Stromal cell of bone marrow (primary cell): ENCODE results near the gene TBX10.
"Not testable (repeated sequence)": the region's sequence is repeated elsewhere in the genome, so short reads cannot be mapped to it uniquely, and the experiment has no call there.

Experiments used
- DNase-seq: peaks from one replicate; pipeline ENCODE4 v3.0.0-alpha.2; 2012; ENCODE audit warnings: low read depth

Gene TBX10

DNA sequence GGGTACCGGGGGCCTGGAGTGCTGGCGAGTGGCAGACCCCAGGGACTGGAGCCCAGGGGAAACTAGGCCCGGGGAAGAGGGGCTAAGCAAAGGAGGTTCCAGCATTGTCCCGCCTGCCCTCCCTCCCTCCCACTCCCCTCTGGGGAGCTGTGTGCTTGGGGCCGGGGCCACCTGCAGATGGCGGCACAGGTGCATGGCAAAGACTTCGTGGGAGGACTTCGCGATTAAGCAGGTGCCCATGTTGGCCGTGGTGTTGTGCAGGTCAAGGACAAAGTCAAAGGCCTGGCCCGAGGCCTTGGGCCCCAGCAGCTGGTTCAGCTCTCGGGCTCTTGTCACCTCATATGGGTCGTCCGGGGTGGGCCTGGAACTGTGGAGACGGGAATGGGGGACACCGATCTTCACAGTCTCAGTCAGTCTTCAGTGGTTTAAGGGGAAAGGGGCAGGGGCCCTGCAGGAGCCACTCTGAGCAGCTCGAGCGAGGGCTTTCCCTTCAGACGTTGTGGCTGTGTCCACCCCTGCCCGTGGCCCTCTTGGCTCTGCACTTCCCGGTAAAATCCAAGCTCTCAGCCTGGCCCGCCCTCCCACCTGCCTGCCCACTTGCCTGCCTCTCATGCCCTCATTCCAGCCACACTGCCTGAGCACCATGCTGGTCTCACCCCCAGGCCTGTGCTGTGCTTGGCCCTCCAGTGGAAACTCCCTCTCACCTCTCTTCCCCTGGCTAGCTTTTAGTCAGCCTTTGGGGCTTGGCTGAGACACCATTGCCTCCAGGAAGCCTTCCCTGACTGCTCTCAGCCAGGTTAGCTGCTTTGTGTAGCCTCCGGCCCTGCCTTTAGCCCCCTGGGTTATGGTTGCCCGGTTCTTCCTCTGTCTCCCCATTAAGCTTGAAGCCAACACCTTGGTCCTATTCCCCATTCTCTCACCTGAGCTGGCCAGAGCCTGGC is 6.2 kb upstream of the TBX10 start:
- no peak for DNase-seq

DNA sequence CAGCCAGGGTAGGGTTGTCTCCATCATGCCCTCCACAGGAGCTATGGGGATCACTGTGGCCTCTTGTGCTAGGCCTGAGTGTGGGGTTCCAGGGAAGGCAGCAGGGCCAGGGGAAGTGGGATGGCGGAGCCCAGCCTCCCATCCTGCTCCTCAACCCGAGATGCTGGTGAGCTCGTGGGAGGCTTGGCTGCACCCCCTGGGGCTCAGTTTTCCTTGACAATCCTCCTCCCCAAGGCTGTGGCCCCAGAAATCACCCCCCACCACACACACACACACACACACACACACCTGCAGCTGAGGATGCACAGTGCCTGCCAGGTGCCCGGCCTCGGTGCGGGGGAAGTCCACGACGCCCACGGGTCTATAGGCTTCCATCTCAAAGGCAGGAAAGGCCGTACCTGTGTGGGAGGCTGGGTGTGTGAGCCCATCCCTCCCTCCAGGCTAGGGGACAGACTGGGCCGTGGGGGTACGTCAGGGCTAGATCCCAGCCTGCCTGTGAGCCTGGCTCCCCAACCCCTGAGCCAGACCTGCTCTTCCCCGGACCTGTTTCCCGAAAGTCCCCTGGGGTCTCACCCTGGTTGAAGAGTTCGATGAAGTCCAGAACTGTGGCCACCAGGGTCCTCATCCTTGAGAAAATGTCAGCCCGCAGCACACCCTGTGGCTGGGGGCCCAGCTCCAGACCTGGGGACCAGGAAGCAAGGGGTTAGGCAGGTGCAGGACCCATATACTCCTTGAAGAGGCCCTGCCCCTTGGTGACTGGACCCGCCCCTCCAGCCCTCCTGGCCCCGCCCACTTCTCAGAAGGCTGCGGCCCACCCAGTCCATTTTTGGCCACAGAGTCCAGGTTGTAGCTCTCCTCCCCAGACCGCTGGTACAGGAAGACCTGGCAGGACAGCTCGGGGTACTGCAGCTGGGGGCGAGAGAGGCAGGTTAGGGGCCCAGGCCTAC is 5.2 kb upstream of the TBX10 start:
- no peak for DNase-seq

DNA sequence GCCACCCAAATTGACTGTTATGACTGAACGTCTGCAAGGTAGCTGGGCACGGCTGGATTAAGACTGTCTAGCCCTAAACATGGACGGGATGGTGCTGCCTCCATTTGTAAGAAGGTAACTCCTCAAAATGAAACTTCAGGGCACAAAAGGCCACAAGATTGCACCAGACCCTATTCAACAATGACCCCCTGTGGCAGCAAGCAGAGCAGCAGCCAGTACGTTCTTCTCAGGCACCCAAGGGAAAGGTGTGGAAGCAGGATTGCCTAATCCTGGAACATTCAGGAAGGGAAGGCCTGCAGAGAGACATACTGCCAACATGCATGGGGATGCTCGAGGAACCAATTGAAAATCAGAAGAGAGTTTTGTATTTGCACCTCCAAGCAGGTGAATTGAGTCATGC is 4.5 kb upstream of the TBX10 start:
- DNase-seq: no peak

DNA sequence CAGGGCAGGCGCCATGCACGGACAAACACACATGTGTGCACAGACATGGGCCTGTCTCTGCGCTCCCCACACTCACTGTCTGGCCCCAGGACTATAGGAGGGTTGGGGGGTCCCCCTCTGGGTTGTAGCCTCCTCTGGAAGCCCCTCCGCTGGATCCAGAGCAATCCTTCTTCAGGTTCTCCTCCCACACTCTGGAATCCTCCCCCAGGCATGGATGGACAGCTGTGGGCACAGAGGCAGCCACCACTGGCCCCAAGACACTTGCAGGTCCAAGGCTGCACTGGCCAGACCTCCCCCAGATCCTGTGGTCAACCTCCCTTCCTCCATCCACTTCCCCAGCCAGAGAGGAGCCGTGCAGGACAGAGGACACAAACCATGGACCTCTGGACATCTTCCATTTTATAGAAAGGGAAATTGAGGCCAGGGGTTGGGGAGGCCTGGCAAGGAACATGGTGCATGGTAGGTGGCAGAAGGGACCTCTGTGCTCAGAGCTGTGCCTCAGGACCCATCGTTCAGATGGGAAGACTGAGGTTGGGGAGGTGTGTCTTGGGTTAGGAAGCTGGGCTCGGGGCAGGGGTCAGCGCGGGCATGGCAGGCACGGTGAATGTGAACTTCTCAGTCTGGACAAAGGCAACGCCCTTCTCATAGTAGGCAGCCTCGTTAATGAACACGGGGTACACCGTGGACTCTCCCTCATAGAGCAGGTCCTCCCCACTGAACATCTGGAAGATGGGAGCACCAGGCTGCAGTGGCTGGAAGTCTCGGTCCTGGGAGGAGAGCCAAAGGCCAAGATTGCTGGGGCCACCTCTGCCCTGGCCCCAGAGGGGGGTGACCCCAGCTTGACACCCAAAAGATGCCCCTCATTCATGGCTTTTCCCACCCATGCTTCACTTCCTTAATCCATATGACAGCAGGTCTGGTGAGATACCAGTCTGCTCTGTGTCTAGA is 2.9 kb upstream of the TBX10 start:
- DNase-seq: no peak

DNA sequence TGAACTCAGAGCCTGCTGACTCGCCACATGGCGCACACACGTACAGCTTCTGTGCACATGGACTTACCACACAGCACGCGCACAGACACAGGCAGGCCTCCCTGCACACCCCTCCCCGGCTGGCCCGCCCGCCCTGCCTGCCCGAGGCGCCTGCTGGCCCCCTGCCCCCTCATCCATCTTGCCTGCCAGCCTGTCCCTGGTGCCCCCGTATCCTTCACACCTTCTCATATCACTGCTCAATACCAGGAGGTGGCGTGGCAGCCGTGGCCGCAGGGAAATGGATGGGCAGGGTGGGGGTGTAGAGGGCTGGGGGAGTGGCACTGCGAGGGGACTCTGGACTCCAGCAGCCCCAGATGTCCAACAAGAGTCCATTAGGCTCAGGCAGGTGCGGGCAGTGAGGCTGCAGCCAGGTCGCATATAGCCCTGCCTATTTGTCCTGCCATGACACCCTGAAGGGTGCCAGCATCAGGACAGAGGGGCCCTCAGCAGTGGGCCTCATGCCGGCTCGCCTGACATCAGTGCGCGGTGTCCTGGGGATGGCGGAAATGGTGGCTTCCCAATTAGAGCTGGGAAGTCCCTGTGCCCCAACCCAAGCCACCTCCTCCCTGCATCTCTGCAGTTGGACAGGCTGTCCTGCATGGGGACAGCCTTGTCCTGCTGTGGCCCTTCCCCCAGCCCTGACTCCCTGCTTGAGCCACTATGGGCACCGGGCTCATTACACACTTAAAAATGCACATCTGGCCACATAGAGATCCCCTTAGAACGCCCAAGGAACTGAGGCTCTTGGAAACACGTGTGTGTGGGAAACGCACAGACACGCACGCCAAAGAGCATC is 2.0 kb upstream of the TBX10 start:
- DNase-seq: no peak

DNA sequence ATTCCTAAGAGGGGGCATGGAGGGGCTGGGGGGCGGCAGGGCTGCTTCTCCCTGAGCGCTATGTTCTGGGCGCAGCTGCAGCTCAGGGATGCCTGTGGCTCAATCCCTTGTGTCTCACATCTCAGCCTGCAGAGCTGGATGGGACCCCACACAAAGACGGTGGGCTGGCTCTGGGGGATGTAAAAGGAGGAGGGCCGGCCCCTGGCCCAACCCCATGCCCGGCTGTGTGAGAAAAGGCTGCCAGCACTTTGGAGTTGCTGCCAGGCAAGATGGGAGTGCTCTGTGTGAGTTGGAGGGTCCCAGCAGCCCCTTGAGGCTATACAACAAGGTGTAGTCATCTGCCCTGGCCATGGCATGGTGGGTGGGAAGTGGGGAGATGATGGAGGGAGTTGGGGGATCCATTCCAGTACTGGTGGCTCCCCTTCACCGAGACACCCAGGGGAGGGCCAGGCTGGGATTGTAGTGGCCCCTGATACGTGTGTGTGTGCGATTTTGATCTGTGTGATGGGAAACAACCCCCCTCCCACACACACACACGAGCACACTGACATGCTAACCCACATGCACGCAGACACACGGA is 1.3 kb upstream of the TBX10 start:
- no peak for DNase-seq

DNA sequence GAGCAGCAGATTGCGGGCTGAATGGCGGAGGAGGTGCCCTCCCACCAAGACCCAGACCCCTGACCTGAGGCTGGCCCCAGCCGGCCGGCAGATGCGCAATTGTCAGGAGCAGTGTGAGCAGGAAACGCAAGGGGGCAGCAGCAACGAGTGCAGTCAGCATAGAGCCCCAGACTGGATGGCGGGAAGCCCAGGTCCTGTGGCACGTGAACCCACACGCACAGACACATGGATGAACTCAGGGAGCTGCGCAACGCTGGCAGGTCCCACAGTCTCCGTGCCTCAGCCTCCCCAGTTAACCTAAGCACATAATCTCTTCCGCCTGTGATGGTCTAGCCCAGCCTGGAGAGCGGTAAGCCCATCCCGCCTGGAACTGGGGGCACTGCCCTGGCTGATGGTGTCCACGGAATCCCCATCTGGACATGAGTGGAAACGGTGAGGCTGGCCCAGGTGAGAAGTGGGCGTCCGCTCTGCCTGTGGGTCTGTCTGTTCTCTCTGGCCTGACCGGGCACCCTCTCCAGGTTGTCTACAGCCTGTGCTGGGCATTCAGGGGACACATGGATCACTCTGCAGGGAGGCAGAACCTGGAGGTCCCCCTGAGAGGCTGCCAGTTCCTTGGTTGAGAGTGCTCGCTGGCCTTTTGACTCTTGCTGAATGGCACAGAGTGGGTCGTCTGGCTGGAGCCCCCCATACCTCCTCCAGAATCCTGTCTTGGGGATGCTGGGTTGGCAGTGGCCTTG is 626 bp upstream of the TBX10 start:
- peak; percentile 26 for DNase-seq

DNA sequence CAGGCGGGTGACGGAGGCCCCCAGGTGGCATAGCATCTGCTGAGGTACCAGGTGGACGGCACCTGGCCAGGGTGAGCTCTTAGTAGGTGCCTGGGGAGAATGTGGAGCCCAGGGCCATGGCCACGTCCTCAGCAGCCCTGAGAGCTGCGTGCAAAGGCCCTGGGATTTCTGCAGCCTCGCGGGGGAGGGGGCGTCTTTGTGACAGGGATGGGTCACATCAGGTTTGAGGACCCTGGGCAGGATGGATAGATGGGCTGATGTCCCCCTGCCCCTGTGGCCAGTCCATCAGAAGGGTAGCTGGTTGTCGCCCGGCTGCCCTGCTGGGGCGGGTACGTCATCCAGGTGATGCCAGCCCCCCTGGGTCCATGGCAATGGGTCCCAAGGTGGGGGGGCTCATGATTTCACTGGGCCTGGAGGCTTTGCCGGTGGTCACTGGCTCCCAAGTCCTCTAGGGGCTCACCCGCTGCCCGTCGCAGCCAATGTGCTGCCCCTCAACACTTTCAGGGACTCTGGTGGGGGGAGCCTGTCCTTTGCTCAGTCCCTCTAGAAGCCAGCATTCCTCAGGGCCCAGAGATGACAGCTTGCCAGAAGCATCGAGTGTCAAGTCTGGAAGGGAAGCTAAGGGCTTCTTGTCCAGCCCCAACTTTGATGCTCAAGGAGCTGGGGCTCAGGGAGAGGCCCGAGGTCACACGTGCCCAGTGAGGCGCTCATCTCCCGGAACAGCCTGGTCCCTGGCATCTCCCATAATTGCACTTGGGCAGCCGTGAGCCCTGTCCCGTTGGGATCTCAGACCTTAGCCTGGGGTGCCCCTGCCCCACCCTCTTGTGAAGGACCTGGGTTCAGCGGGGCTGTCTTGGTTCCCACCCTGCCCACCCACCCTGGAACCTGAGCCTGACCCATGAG is 777 bp downstream of the TBX10 start:
- DNase-seq: no peak

DNA sequence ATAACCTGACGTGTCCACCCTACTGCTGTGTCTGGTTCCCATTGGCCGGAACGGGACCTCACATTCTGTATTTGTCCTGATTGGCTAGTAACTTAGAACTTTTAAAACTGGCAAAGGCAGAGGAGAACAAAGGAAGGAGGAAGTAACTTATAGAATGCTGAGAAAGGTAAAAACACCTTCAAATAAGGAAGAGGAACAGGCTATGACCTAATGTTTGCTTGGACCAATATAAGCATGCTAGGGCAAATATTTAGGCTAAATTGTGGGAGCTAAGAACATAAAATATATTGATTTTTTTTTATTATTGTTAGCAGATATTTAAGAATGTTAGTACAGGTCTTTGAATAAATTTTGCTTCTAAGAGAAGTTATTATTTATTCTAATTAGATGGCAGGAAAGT is 2.1 kb downstream of the TBX10 start:
- DNase-seq: not testable (repeated sequence)

DNA sequence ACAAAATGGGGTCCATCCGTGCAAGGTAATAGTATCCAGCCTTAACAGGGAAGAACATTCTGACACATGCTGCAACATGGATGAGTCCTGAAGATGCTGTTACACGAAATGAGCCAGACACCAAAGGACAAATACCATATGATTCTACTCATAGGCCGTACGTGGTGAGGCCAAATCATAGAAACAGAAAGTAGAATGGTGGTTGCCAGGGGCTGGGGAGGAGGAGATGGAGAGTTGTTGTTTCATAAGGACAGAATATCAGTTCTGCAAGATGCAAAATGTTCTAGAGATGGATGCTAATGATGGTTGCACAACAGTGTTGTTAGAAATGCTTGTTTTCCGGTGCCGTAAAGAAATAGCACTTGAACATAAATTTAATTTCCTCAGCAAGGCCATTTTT is 2.6 kb downstream of the TBX10 start:
- no peak for DNase-seq

DNA sequence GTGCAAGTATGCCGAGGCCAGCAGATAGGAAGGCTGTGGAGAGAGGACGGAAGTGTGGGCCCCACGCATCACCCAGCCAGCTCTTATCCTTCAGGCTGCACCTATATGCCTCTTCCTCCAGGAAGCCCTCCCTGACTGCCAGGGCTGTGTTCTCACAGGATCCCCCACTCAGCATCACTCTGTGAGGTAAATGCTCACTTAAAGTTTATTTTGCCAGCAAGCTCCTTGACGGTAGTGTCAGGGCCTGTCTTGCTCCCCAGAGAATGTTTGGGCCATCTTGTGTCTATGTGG is 4.4 kb downstream of the TBX10 start:
- no peak for DNase-seq

DNA sequence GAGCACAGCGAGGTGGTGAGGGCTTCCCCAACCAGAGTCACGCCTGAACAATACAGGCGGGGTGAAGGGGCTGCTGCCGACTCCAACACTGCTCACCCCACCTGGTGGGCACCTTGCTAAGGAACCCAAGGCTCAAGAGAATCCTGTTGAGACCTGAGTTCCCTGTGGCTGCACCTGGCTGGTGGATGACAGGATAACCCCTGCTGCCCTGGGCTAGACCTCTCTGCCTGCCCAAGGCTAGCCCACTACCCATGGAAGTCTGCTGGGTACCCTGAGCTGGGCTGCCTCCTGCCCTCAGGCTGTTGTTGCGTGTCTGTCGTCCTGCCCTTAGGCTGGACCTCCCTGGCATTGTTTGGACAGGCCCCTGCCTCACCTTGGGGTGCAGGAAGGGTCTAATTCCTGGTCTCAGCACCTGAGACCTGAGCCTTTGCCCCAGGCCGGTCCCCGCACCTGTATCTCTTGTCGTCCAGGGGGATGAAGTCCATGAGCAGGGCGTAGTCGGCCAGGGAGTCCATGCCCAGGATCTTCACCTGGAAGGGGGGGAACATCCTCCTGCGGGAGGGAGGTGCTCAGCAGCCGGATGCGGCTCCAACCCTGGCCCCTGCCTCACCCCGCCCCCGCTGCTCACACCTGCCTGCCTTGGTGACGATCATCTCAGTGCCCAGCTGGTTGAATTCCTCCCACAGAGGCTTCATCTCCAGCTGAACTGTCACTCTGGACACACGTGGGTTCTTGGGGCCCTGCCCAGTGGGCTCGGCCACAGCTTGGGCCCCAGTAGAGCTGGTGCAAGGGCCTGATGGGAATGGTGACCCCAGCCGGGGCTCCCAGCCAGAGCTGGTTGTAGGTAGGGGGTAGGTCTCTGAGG is 5.0 kb downstream of the TBX10 start:
- DNase-seq: no peak

DNA sequence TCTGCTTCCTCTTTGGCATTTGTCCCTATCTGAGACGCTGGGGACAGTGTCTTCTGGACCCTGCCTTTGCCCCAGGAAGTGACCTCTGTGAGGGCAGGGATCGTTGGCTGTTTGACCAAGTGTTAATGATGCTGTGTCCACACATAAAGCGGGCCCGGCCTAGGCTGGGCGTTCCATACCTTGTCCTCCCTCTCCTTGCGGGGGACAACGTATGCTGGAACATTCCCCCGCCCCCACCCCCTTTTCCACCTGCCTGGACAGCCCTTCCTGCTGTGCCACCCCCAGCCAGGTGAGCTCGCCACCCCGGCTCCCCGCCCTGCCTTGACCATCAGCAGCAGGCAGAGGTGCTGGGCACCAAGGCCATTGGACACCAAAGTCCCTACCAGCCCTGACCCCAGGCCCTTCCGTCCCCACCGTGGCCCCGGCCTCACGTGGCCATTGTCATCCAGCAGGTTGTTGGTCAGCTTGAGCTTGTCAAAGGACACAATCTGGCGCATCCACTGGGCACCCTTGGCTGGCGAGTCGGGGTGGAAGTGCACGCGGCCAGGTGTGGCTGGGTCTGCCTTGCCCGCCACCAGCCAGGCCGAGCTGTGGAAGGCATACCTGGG is 5.7 kb downstream of the TBX10 start:
- DNase-seq: no peak

DNA sequence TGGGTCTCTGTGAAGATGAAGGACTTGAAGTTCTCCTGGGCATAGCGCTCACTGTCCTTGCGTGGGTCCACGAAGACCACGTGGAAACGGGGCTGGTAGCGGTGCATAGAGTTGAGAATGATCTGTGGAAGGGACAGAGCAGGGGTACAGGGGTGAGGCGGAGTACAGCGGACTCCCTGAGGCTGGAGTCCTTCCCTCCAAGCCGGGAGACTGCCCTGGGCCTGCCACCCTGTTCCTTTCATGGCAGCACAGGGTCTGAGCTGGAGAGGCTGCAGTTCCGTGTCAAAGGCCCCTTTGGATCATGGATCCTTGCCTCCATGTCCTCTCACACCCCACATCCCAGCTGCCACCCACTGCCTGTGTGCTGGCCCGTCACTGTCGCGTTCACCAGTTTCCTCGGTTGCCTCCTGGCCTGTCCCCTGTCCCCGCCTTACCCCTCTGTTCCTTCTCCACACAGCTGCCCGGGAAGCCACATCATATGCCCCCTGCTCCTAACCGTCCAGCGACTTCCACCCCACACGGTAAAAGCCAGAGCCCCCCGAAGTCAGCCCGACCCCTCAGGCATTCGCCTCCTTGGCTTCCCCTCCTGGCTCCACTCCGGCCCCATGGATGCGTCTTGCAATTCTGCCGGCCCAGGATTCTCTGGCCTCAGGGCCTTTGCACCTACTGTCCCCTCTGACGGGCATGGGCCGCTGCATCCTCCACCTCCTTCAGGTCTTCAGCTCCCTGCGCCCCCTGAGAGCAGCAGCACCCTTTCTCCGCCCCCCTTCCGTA is 6.4 kb downstream of the TBX10 start:
- no peak for DNase-seq

DNA sequence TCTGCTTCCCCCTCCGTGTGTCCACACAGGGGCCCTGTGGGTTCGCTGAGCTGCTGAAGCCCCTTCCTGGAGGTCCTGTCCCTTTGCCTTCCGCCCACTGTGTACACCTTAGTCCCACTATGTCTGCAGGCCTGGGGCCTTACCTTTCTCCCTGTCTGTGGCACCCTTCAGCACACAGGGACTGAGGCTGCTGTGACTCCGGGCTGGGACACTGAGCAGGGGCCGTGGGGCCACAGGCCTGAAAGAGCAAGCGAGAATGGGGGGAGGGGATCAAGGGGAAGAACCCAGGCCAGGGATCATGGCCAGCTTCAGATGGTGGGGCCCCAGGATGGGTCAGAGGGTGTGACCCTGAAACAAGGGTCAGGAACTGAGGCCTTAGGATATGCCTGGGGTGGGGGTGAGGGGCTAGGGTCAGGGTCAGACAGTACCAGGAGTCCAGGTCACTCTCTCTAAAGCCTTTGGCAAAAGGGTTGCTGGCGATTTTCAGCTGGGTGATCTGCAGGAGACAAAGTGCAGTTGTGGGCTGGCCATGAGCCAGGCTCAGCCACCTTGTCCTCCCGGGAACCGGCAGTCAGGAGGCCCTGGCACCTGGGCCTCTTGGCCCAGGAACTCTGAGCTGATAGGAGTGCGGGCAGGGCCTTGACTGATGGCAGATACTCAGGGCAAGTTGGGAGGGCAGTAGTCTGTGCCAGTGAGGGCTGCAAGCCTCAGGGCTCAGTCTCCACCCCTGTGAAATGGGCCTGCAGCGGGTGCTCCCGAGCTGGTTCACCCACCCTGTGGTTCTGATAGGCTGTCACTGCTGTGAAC is 7.2 kb downstream of the TBX10 start:
- no peak for DNase-seq

DNA sequence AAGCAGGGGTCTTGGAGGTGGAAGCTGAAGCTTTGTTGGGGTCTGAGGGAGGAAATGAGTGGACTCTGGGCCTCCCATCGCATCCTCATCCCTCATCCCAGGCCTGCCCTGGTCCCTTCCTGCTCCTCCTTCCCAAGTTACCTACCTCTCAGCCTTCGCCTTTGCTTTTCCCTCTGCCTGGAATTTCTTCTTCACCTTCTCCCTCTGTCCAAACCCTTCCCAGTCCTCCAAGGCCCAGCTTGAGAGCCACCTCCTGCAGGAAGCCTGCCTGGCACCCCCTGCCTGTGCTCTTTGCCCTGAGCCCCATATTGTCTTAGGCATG is 7.7 kb downstream of the TBX10 start:
- DNase-seq: no peak
